GM18499 (cell line): ENCODE results near the gene EEFSEC.

Experiments
- ATAC-seq: cut with Tn5 transposase; IDR thresholded peaks from one replicate; pipeline ENCODE4 v1.9.1; 2021; ENCODE audit warnings: moderate number of reproducible peaks; ENCODE audit not compliant: insufficient read depth, unreplicated experiment

The EEFSEC gene

DNA sequence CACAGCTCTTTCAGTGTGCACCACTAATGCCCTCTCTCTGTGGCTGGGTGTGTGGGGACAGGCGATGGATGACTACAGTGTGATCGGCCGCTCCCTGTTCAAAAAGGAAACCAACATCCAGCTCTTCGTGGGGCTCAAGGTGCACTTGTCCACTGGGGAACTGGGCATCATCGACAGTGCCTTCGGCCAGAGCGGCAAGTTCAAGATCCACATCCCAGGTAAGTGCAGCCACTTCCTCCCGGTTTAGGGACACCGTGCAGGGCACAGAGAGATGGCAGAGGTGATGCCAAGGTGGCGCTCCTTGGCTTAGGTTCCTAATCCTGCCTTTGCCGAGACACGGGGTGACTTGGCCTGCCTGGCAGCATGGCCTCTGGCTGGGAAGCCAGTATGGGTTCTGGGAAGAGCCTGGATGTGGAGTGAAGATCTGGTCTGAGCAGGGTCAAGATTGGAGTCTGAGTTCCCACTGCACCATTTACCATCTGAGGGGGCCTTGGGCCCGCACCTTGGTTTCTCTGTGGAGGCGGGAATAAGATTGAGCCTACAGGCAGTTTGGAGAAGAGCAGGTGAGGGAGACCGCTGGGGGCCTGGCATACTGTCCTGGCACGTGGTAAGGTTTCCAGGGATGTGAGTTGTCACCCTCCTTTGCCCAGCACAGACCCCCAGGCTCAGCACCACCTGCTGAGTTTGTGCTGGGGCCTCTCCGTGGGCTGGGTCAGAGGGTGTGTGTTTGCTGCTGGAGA, 205.0 kb downstream of the EEFSEC start:
- ATAC-seq, result no peak

DNA sequence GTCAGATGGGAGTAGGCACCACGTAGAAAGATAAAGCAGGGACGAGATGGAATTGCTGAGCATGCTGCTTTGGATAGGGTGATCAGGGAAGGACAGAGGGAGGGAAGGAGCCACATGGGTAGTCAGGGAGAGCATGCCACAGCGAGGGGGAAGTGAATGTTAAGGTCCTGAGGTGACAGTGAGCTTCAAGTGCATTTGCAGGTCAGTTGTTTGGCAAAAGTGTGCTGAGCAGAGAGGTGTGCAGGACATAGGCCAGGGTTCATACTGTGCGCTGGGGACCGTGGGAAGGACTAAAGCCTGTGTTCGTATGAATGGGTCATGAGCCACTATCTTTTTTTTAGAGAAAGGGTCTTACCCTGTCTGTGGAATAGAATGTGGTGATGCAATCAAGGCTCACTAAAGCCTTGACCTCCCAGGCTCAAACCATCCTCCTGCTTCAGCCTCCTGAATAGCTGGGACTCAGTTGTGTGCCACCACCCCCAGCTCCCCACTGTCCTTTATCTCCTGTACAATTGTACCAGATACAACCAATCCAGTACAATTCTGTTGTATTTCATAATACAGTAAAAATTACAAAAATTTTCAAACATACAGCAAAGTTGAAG, 205.9 kb downstream of the EEFSEC start:
- ATAC-seq, result no peak

DNA sequence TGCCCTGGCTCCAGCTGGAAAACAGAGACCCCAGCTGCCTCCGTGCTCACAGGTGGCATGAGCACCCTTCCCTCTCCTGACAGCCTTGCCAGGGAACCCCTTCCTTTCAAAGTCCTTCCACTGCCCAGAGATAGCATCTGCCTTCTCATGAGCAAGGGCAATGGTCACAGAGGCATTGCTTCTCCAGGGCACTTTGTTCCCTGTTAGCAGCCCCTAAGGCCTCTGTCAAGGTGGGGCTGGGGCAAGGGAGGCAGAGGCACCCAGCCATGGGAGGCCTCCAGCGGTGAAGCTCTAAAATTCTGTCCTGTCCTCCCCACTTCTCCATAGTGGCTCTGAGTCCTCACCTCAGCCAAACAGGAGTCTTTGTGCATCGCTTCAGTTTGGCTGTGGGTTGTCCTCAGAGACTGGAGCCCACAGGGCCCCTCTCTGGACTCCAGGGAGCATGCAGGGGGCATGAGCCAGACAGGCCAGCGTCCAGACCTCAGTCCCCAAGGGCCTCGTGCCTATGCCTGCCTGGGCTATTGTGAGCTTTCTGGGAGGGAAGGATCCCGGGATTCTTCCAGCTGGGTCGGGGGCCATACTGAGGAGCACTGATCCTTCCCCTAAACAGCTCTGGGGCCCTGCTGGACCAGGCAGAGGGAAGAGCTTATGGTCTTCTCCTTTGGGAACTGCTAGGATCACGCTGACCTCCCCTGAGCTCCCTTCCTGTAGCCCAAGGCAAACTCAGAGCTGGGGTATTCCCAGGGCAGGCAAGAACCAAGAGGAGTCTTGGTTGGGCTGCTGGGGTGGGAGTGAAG, 206.8 kb downstream of the EEFSEC start:
- ATAC-seq, result no peak

DNA sequence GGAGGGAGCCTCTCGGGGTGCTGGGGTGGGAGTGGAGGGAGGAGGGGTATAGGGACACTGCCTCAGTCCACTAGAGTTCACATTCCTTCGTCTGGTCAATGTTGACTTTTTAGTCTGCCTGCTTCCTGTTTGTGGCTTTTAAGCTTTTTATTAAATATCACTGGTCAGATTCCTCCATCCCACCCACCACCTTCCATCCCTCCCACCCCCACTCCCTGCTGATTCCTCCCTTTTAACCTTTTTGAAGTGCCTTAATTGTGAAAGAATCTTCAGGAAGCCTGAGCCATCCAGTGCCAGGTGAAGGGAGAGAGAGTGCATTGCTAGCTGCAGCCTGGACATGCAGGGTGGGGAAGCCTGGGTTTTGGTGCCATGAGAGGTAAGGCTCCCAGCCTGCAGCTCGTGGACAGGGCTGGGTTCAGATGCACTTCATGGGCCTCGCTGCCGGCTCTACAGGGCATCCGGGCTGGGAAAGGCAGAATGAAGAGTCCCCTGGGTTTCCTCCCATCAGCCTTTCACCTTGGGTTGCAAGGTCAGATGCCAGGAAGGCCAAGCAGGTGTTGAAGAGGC, 207.5 kb downstream of the EEFSEC start:
- no peak for ATAC-seq

DNA sequence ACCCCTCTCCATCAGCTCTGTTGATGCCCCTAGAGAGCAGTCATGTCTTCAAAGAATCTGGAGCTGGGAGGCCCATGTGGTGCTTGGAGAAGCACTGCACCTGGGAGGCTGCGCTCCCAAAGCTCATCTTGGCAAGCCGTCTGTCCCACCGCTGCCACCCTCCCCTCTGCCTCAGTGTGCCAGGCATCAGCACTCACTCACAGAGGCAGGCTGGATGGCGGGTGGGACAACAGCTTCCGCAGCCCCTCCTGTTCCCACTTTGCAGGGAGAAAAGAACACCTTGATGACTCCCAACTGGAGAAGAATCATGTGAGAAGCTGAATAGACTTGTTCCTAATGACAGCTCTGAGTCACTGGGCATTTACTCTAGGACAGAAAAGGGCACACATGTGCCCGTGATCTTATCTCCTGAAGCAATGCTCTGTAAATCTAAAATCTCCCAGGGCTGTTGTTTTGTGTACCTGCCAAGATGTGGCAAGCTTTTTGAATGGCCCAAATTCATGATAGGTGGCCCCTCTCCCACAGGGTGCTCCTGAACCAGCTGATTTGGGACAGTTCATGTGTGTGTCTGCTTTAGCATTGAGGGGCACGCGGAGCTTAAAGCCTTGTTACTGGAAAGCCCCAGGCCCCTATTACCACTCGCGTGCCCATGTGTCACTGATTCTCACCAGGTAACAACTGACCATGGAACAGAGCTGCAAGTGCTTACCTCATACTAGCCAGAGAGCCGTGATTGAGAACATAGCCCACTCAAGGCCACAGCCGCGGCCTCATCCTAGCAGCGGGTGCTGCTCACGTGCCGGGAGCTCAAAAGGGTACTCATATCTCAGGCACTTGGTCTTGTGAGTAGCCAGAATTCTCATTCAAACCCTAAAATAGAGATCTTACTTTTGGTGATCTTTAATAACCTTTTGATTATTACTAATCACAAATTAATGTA, 209.0 kb downstream of the EEFSEC start:
- no peak for ATAC-seq

DNA sequence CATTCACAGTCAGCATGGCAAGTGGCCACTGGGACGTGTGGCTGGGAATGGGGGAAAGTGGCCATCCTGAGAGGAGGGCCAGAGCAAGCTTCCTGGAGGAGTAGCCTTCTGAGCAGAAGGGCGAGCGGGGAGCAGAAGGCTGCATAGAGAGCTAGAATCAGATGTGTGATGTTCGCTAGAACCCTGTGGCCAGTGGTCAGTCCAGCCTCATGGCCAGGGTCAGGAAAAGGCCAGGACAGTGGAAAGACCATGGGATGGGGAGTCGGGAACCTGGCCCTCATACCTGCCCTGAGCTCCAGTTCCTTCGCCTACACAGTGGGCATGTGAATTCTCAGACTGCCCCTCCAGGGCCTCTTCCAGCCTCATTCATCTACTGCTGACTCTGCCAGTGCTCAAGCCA, 211.0 kb downstream of the EEFSEC start:
- ATAC-seq, result no peak

DNA sequence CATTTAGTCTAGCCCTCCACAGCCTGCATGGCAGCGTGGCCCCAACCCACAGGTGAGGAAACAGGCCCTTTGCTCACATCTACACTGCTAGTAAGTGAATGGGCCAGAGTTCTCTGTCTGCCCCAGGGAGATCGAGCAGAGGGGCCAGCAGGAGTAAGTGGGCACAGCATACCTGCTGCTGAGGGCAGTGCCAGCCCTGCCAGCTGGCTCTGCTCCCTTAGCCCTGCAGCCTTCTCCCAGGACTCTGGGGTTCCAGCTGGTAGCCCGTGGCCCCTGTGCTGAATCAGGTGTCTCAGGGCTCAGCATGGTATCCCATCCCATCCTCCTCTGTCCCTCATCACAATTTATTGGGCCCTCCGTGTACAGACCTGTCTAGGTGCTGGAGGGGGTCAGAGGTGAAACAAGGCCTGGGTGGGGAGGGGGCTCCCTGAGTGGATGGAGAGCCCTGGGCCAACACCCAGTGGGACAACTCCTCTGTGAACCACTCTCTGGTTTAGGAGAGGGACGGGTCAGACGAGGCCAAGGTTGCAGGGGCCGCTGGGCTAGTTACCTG, 211.6 kb downstream of the EEFSEC start:
- no peak for ATAC-seq

DNA sequence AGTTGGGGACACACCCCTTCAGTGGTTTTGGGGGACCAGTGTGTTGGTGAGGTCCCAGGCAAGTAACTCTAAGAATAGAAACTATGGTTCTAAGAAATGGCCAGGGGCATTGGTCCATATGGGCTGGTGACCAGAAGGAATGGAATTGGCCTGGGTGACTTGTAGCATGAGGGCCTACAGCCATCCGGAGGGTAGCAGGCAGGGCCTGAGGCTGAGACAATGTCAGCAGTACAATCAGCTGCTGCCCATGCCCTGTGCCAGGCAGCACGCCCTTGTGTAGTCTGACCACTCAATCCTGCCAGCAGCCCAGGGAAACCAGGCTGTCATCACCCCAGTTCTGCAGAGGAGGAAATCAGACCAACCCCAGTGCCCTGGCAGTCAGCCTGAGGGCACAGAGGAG, 212.9 kb downstream of the EEFSEC start:
- ATAC-seq, result no peak

DNA sequence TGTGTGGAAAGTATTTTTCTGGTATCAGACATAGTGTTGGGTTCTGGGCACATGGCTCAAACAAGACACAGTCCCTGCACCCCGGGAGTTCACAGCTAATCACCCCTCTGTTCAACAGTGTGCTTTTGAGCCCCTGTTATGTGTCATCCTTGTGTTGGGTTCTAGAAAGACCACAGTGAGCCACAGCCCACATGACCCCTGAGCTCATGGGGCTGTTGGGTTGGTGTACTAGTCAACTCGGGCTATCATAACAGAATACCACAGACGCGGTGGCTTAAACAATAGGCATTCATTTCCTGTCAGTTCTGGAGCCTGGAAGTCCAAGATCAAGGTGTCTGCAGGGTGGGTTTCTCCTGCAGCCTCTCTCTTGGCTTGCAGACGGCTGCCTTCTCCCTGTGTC, 213.4 kb downstream of the EEFSEC start:
- no peak for ATAC-seq

DNA sequence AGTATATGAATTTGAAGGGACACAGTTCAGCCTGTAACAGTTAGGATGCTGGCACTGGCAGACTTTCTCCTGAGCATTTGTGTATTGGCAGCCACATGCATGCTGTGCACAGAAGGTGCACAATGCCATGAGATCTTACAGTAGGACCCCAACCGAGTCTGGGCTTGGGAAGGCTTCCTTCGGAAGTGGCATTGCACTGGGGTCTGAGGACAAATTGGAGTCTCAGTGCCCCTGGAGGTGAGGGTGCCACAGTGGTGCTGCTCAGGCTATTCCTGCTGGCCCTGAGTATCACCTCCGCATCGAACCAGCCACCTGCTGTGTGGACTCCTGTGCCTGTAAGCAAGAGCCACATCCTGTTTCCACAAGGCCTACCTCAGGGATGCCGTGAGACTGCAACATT, 213.9 kb downstream of the EEFSEC start:
- no peak for ATAC-seq

DNA sequence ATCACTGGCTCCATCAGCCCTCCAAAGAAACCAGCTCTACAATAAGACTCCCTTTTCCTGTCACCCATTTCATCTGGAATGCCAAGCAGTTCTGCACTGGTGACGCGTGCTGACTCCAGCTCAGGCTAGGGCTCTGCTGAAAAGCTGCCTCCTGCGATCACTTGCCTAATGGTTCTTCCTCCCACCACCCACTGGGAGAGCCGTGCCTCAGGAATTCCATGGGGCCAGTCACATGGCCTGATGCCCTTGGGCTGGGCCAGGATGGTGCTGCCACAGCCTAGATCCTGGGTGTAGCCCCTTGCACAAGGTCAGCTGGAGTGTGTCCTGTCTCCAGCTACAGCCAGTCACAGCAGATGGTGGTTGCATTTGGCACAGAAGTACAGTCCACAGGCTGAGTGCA, 214.5 kb downstream of the EEFSEC start:
- ATAC-seq, result no peak

DNA sequence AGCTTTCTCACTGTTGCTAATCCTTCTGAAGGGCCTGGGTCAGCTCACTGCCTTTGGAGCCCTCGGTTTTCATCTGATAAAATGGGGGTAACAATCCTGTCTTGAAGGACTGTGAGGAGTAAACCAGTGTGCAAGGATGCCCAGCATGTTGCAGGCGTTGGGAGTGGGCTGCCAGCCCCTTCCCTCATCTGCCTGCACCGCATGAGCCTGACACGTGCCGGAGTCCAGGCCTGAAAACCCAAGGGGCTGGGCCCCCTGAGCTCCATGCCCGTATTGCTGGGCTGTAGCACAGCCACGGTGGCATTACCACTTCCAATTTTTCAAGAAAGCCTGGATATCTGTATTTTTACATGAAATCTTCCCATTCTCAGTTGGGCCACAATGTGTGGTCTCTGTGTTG, 215.3 kb downstream of the EEFSEC start:
- no peak for ATAC-seq

DNA sequence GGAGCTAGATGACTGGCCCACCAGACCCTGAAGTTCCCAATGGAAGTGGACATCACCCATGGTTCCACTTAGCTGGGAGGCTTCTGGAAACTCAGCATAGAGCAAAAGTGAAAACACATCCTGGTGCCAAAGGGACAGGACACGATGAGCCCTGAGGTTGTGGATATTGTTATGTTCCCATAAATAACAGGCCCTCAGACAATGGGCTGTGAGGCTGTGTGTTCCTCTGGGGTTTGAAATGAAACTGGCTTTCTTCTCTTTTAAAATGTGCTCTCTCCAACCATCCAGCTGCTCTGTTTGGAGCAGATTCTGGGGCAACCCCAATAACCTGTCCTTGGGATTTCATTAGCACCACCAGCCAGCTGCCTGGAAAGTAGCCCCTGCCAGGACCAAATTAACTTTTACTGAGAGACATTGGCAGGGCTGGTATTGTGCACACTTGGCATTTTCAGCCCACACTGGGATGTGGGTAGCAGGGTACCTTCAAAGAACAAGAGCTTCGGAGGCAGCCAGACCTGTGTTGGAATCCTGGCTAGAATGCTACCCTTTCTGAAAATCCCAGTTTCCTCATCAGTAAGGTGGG, 215.9 kb downstream of the EEFSEC start:
- ATAC-seq, result no peak

DNA sequence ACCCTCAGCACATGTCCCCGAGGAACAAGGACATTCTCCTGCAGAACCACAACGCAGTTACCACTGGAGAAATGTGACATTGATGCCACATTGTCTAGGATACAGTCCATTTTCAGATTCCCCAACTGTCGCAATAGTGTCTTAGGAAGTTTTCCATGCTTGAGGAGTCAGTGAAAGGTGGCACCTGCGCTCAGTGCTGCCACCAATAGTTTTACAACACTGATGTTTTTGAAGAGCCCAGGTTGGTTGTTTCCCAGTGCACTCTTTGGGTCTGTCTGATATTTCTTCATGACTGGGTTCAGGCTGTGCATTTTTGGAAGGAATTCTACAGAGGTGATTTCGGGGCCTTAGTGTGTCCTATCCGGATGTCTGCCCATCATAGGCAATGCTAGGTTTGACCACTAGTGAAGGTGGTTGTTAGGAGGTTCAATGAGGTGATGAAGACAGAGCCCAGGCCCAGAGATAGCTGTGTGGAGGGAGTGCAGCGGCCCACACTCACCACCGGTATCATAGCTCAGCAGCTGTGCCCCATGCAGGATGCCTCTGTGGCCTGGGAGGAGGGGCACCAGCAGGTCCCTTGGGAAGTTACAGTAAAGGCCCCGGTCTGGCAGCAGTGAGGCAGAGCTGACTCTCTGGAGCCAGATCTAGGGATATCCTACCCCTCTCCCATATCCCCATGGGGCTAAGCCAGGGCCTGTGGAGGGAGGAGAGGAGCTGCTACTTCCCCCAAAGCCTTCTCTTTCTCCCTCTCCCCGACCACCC, 216.8 kb downstream of the EEFSEC start:
- ATAC-seq, result no peak

DNA sequence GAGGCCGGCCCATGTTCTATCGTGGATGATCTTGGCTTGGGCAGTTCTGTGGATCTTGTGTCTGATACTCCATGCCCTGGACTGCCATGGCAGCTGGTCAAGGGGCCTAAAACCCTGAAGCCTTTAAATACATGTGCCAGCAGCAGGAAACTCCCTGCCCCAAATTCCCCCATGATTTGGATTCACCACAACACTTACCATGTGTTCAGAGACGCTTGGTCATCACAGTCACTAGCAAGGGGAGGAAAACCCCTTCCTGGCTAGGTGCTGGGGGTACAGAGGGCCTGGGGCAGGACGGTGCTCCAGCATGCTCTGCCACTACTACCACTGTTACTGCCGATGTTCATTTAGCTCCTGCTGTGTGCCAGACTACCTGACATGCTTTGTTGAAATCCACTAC, 219.0 kb downstream of the EEFSEC start:
- ATAC-seq, result no peak

DNA sequence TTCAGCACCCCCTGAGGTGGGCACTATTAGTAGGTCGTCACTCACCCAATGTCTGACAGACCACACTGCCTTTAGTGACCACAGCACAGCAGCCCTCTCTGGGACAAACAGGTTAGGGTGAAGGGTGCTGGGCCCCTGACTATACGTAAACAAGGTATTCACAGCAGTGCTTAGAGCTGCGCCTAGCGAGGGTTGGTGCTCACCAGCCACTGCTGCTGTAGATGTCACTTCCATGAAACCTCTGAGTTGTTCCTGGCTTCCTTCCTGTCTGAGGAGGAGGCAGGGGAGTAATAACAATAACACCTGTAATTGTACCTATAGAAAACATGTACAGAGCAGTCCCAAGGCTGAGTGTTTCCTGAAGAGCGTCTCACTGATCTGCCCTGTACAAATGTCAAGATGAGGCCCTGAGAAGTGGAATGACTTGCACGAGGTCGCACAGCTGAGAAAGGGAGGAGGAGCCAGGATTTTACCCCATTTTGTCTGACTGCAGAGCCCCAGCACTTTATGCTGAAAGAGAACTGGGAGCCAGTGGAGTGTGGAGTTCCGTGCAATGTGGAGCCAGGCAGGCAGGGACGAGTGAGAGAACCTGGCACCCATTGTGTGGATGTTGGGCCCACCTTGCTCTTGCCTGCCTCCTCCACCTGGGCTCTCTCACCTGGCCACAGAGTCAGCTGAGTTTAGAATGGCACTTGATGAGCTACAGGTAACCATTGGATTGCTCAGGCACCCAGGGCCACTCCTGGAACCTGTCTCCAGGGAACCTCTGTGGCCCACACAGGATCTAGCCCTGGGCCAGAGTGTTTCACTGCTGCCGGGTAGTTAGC, 219.6 kb downstream of the EEFSEC start:
- no peak for ATAC-seq

DNA sequence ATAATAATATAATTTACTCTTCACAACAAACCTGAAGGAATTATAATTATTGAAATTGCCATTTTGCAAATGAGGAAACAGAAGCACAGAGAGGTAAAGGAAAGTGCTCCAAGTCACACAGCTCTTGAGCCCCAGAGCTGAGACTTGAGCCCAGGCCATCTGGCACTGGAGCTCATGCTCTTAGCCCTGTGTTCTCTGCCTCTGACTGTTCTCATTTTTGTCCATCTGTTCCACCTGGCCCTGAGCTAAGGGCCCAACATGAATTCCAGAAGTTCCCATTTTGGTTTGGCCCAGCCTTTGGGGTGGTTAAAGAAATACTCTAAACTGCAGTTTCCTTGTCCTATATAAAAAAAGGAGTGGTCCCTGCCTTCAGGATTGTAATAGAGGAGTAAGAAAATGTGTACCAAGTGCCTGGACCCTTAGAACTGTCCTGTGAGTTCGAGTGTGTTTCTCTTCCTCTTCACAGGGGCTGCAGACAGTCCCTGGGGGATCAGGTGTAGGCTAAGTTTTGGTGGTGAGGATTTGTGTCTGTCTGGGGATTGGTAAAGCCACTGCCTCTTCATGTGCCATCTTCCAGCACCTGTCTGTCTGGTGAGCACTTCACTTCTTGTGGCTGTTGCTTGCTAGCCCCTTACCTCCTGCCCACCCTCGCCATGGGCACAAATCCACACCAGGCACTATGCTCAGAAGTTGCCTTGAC, 221.6 kb downstream of the EEFSEC start:
- ATAC-seq, result no peak
